ENCODE data around the gene SLC1A2. TPM values are rescaled to one million over a fixed set of nuclear protein-coding genes. Genes with fewer than 3 reads are reported as not detected.

SLC1A2 gene
- total RNA-seq, 1 experiment from 2014 or later = 0.25 TPM

DNA sequence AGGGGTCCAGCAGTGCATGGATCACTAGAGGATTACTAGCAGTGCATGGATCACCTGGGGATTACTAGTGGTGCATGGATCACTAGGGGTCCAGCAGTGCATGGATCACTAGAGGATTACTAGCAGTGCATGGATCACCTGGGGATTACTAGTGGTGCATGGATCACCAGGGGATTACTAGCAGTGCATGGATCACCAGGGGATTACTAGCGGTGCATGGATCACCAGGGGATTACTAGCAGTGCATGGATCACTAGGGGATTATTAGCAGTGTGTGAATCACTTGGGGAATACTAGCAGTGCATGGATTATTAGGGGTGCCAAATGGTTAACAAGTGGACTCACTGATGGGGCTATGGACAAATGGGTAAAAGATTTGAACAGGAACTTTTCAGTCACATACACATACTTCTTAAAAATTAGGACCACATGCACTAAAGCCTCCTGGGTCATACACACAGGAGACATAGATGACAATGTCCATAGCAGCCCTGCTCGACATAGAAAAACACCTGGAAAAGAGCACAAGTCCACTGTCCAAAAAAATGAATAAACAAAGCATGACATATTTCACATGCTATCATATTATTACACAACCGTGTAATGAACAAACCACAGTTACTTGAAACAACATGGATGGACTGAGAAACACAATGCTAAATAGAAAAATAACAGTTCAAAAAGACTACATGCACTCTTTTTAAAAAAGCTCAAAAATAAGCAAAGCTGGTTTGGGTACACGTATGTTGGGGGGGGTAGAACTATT, 170.6 kb downstream of the SLC1A2 start:
- intact Hi-C loops (cut with micrococcal nuclease) = no loop called here
- Histone ChIP-seq H2AFZ (ENCODE audit: low read depth, low read length, poor library complexity, severe bottlenecking) (no peak overlapping the region), H3K9me2 (ENCODE audit: insufficient read depth) (no peaks in the 10 kb centered on the region), H3K9me3 (ENCODE audit: control insufficient read depth in 1 of 2, insufficient read depth in 1 of 2, low read depth in 1 of 2, low read length in 2 of 2) (peaks cover 5 to 8% of the 10 kb centered on the region in 2 experiments; a peak in 2 of 4 replicates), H3K27ac (ENCODE audit: low read depth, low read length) (no peak overlapping the region), H3K36me3 (ENCODE audit: control insufficient read depth in 1 of 2, insufficient read depth in 2 of 2, low read length in 2 of 2) (no peaks in the 10 kb centered on the region), H3K4me1 (ENCODE audit: control insufficient read depth in 1 of 2, insufficient read depth in 2 of 2, low read length in 2 of 2) (no peaks in the 10 kb centered on the region), H4K20me1 (ENCODE audit: insufficient read depth) (no peaks in the 10 kb centered on the region), H3K27me3 (ENCODE audit: insufficient read depth, low read length) (no peaks in the 10 kb centered on the region), H3K4me2 (ENCODE audit: low read length) (no peak overlapping the region), H3K4me3 (replicated peaks in 1 of 2; ENCODE audit: low read depth in 1 of 2, low read length in 2 of 2) (no peak overlapping the region), H3K9ac (ENCODE audit: low read length) (no peak overlapping the region), H3K79me2 (ENCODE audit: insufficient read depth, low read length) (no peaks in the 10 kb centered on the region)
- TF ChIP-seq SRF (IDR thresholded peaks at IDR 0.05; ENCODE audit: low read depth) (no peak), JUND (IDR thresholded peaks at IDR 0.05) (no peak), POLR2AphosphoS5 (IDR thresholded peaks at IDR 0.05; ENCODE audit: low read depth, low read length) (no peak), SIN3A (IDR thresholded peaks at IDR 0.05; ENCODE audit: low read depth) (no peak)
- BruUV-seq (replicated peaks) = no TSS peak
- no peak for DNase-seq (ENCODE audit: low read depth, low spot score)
- ChIA-PET CTCF (no interaction called here), POLR2A (no interaction called here), RAD21 (ENCODE audit: low non-redundant PET in 1 of 2, low total read pairs in 2 of 2, uncharacterized antibody in 2 of 2, unreplicated experiment in 2 of 2) (no interaction called here)
- ATAC-seq = no peak

DNA sequence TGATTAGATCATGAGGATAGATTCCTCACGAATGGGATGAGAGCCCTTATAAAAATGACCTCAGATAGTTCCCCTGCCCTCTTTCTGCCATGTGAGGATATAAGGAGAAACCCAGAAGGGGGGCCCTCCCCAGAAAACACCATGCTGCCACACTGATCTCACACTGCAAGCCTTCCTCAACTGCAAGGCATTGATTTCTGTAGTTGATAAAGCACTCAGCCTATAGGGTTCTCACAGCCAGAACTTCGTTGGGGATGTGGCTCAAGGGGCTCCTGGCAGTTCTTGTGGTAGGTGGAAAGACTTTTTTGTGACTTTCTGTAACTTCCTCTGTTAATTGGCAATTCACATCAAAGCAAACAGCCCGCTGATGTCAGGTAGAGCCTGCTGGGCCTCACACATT, 171.5 kb downstream of the SLC1A2 start:
- intact Hi-C loops (cut with micrococcal nuclease) = no loop called here

More for the DNA sequence above, 171.5 kb downstream of the SLC1A2 start:
- CTCF ChIA-PET = no interaction called here
- Histone ChIP-seq H3K27ac (ENCODE audit: low read depth, low read length) (no peak overlapping the region), H3K9ac (ENCODE audit: low read length) (no peak overlapping the region), H3K79me2 (ENCODE audit: insufficient read depth, low read length) (no peaks in the 10 kb centered on the region), H3K9me2 (ENCODE audit: insufficient read depth) (no peaks in the 10 kb centered on the region), H2AFZ (ENCODE audit: low read depth, low read length, poor library complexity, severe bottlenecking) (no peak overlapping the region), H3K9me3 (ENCODE audit: control insufficient read depth in 1 of 2, insufficient read depth in 1 of 2, low read depth in 1 of 2, low read length in 2 of 2) (peaks cover 5 to 8% of the 10 kb centered on the region in 2 experiments; a peak in 2 of 4 replicates), H3K4me3 (replicated peaks in 1 of 2; ENCODE audit: low read depth in 1 of 2, low read length in 2 of 2) (no peak overlapping the region), H3K4me1 (ENCODE audit: control insufficient read depth in 1 of 2, insufficient read depth in 2 of 2, low read length in 2 of 2) (no peaks in the 10 kb centered on the region), H3K36me3 (ENCODE audit: control insufficient read depth in 1 of 2, insufficient read depth in 2 of 2, low read length in 2 of 2) (no peaks in the 10 kb centered on the region), H3K27me3 (ENCODE audit: insufficient read depth, low read length) (no peaks in the 10 kb centered on the region), H4K20me1 (ENCODE audit: insufficient read depth) (no peaks in the 10 kb centered on the region), H3K4me2 (ENCODE audit: low read length) (no peak overlapping the region)
- DNase-seq (ENCODE audit: low read depth, low spot score) = no peak
- RAD21 ChIA-PET (ENCODE audit: low non-redundant PET in 1 of 2, low total read pairs in 2 of 2, uncharacterized antibody in 2 of 2, unreplicated experiment in 2 of 2) = no interaction called here
- TF ChIP-seq EGR1 (IDR thresholded peaks at IDR 0.05; ENCODE audit: low read depth) = no peak
- no peak for TF ChIP-seq ZFX (IDR thresholded peaks at IDR 0.05)
- TF ChIP-seq FOSL1 (IDR thresholded peaks at IDR 0.05; ENCODE audit: low read depth) = no peak
- TF ChIP-seq SRF (IDR thresholded peaks at IDR 0.05; ENCODE audit: low read depth) = no peak
- TF ChIP-seq SIN3A (IDR thresholded peaks at IDR 0.05; ENCODE audit: low read depth) = no peak
- TF ChIP-seq ELF1 (IDR thresholded peaks at IDR 0.05; ENCODE audit: borderline replicate concordance, low read depth) = no peak
- TF ChIP-seq, protein P1, sequence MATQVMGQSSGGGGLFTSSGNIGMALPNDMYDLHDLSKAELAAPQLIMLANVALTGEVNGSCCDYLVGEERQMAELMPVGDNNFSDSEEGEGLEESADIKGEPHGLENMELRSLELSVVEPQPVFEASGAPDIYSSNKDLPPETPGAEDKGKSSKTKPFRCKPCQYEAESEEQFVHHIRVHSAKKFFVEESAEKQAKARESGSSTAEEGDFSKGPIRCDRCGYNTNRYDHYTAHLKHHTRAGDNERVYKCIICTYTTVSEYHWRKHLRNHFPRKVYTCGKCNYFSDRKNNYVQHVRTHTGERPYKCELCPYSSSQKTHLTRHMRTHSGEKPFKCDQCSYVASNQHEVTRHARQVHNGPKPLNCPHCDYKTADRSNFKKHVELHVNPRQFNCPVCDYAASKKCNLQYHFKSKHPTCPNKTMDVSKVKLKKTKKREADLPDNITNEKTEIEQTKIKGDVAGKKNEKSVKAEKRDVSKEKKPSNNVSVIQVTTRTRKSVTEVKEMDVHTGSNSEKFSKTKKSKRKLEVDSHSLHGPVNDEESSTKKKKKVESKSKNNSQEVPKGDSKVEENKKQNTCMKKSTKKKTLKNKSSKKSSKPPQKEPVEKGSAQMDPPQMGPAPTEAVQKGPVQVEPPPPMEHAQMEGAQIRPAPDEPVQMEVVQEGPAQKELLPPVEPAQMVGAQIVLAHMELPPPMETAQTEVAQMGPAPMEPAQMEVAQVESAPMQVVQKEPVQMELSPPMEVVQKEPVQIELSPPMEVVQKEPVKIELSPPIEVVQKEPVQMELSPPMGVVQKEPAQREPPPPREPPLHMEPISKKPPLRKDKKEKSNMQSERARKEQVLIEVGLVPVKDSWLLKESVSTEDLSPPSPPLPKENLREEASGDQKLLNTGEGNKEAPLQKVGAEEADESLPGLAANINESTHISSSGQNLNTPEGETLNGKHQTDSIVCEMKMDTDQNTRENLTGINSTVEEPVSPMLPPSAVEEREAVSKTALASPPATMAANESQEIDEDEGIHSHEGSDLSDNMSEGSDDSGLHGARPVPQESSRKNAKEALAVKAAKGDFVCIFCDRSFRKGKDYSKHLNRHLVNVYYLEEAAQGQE (IDR thresholded peaks at IDR 0.05; ENCODE audit: low read depth) = no peak
- TF ChIP-seq, protein P2, sequence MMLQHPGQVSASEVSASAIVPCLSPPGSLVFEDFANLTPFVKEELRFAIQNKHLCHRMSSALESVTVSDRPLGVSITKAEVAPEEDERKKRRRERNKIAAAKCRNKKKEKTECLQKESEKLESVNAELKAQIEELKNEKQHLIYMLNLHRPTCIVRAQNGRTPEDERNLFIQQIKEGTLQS (IDR thresholded peaks at IDR 0.05) = no peak
- TF ChIP-seq EZH2phosphoT487 (IDR thresholded peaks at IDR 0.05; ENCODE audit: borderline replicate concordance) = no peak
- no peak for TF ChIP-seq POLR2A (IDR thresholded peaks at IDR 0.05; ENCODE audit: borderline replicate concordance, extremely low read depth, insufficient read depth, insufficient read length)
- TF ChIP-seq CBX3 (IDR thresholded peaks at IDR 0.05; ENCODE audit: low read depth) = no peak
- no peak for TF ChIP-seq SP1 (IDR thresholded peaks at IDR 0.05; ENCODE audit: low read depth)
- TF ChIP-seq RAD21 (IDR thresholded peaks at IDR 0.05; ENCODE audit: low read depth) = no peak
- TF ChIP-seq POLR2AphosphoS5 (IDR thresholded peaks at IDR 0.05; ENCODE audit: low read depth, low read length) = no peak
- POLR2A ChIA-PET = no interaction called here
- no peak for ATAC-seq
- BruUV-seq (replicated peaks) = no TSS peak

Data from HCT116 (cell line).